Glutamatergic neuron (in vitro differentiated cells): ENCODE measurements around the gene SPIRE1. TPM values are rescaled to one million over a fixed set of nuclear protein-coding genes. Genes with fewer than 3 reads are reported as not detected.

Experiments
- DNase-seq: peaks from one replicate; pipeline ENCODE4 v3.0.0; 2022
- H3K27ac Mint-ChIP-seq: one replicate; pipeline ENCODE4 v1.8.0; 2020; ENCODE audit warnings: mild to moderate bottlenecking, mixed read lengths, inconsistent platforms; ENCODE audit not compliant: unreplicated experiment
- H3K27me3 Mint-ChIP-seq: one replicate; pipeline ENCODE4 v1.8.0; 2020; ENCODE audit warnings: mild to moderate bottlenecking, moderate library complexity, mixed read lengths, inconsistent platforms; ENCODE audit not compliant: unreplicated experiment
- H3K36me3 Mint-ChIP-seq: one replicate; pipeline ENCODE4 v1.8.0; 2020; ENCODE audit warnings: mild to moderate bottlenecking, mixed read lengths, inconsistent platforms; ENCODE audit not compliant: unreplicated experiment
- H3K4me1 Mint-ChIP-seq: one replicate; pipeline ENCODE4 v1.8.0; 2020; ENCODE audit warnings: mild to moderate bottlenecking, low read depth, mixed read lengths, inconsistent platforms; ENCODE audit not compliant: unreplicated experiment
- H3K4me3 Mint-ChIP-seq: one replicate; pipeline ENCODE4 v1.8.0; 2020; ENCODE audit warnings: mild to moderate bottlenecking, mixed read lengths, inconsistent platforms; ENCODE audit not compliant: unreplicated experiment
- H3K9me3 Mint-ChIP-seq: one replicate; pipeline ENCODE4 v1.8.0; 2020; ENCODE audit warnings: mild to moderate bottlenecking, moderate library complexity, mixed read lengths, inconsistent platforms; ENCODE audit not compliant: unreplicated experiment
- total RNA-seq: library from RNA; stranded (reverse); fragmentation: NEBNext Ultra II Directional; extraction: Animal tissue kit (Norgen Biotek cat#: 25700); gene quantifications from one replicate; pipeline ENCODE4 v1.2.1, GENCODE V29; 2021; ENCODE audit not compliant: unreplicated experiment
- TF ChIP-seq, protein P1 (sequence below): fragments of 200-600 bp; sonication (generic); IDR thresholded peaks from one replicate; pipeline ENCODE4 v1.5.0; 2021; ENCODE audit not compliant: partially characterized antibody, unreplicated experiment

The SPIRE1 gene
- total RNA-seq, 1 donor from 2014 or later, result 29.9 TPM

DNA sequence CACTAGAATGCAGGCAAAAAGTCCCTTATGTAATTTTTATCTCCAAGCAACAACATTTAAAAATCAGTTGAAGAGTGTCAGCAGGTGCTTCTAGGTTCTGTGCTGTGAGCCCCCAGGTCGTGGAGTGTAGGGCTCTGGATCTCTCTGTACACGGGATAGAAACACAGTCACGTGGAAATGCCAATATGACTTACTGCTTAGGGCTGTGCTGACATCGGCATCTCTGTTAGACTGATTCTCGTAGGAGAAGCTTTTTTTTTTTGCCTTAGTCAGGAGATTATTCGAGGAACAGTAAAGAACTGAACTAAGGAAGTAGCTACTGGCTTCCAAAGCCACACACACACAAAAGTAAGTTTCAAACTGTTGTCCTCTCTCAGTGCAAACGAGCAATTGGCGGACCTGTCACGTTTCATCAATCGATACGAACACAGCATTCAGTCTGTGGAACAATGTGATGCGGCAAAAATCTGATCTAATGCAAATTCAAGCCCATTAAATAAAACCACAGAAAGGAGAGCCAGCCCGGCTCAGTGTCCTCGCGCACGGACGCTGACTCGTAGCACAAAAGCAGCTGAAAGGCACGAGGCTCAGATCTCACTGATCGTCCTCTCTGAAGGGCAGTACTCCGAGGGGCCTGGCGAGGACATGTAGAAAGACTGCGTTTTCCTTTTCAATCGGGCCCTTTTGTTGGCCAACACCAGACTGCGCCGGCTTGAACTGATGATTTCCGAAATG is 208.7 kb downstream of the SPIRE1 start:
- no peak for DNase-seq
- no peak overlapping the region for H3K4me3 Mint-ChIP-seq
- peaks cover 18% of the 10 kb centered on the region for H3K36me3 Mint-ChIP-seq
- no peaks in the 10 kb centered on the region for H3K9me3 Mint-ChIP-seq
- H3K4me1 Mint-ChIP-seq, result peaks cover 4% of the 10 kb centered on the region
- H3K27me3 Mint-ChIP-seq, result peaks cover 2% of the 10 kb centered on the region
- H3K27ac Mint-ChIP-seq, result no peak overlapping the region
- TF ChIP-seq, protein P1, sequence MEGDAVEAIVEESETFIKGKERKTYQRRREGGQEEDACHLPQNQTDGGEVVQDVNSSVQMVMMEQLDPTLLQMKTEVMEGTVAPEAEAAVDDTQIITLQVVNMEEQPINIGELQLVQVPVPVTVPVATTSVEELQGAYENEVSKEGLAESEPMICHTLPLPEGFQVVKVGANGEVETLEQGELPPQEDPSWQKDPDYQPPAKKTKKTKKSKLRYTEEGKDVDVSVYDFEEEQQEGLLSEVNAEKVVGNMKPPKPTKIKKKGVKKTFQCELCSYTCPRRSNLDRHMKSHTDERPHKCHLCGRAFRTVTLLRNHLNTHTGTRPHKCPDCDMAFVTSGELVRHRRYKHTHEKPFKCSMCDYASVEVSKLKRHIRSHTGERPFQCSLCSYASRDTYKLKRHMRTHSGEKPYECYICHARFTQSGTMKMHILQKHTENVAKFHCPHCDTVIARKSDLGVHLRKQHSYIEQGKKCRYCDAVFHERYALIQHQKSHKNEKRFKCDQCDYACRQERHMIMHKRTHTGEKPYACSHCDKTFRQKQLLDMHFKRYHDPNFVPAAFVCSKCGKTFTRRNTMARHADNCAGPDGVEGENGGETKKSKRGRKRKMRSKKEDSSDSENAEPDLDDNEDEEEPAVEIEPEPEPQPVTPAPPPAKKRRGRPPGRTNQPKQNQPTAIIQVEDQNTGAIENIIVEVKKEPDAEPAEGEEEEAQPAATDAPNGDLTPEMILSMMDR, result no peak

DNA sequence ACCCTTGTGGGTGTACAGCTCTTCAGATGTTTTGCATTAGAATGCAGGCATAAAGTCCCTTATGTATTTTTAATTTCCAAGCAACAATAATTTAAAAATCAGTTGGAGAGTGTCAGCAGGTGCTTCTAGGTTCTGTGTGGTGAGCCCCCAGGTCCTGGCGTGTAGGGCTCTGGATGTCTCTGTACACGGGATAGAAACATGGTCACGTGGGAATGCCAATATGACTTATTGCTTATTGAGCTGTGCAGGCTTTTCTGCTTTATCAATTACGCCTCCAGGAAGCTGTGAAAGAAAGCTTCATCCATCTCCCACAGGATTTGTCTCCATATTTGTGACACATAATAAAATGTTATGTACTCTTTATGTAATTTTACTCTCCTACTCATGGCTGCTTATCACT is 212.4 kb downstream of the SPIRE1 start:
- Mint-ChIP-seq H3K4me1 (peaks cover 6% of the 10 kb centered on the region), H3K4me3 (no peak overlapping the region), H3K27ac (no peak overlapping the region), H3K27me3 (no peaks in the 10 kb centered on the region), H3K36me3 (peaks cover 29% of the 10 kb centered on the region), H3K9me3 (peaks cover 7% of the 10 kb centered on the region)
- no peak for DNase-seq
- TF ChIP-seq, protein P1, result no peak

DNA sequence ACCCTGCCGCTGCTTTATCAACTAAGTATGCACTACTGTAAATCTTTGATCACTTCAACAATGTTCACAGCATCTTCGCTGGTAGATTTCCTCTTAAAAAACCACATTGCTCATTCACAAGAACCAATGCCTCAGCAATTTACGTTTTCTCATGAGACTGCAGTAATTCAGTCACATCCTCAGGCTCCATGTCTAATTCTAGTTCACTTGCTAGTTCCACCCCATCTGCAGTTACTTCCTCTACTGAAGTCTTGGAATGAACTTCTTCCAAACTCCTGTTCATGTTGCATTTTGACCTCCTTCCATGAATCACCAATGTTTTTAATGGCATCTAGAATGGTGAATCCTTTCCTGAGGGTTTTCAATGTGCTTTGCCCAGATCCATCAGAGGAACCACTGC is 214.4 kb downstream of the SPIRE1 start:
- H3K9me3 Mint-ChIP-seq, result peaks cover 7% of the 10 kb centered on the region

DNA sequence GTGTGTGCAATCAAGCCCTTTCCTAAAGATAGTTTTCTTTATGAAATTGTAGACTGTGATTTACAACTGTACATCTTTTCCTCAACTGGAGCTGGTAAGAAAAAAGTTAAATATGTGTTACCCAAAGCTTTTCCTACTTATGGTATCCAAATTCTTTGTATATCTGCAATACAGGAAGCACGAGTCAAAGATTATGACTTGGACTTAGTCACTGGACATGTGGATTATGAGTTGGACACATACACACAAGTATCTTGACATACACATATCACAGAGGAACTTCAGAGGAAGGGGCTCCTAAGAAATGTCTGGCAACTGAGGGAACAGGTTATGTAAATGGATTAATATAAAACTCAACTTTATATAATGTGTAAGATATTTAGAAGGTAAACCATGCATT is 215.0 kb downstream of the SPIRE1 start:
- H3K27me3 Mint-ChIP-seq, result no peaks in the 10 kb centered on the region
- TF ChIP-seq, protein P1, result no peak
- no peak overlapping the region for H3K27ac Mint-ChIP-seq
- H3K4me3 Mint-ChIP-seq, result no peak overlapping the region
- peaks cover 7% of the 10 kb centered on the region for H3K9me3 Mint-ChIP-seq
- H3K4me1 Mint-ChIP-seq, result peaks cover 6% of the 10 kb centered on the region
- H3K36me3 Mint-ChIP-seq, result peaks cover 23% of the 10 kb centered on the region
- DNase-seq, result no peak

More for the DNA sequence above, 214.4 kb downstream of the SPIRE1 start:
- Mint-ChIP-seq H3K36me3 (peaks cover 23% of the 10 kb centered on the region), H3K27ac (no peak overlapping the region), H3K4me3 (no peak overlapping the region), H3K4me1 (peaks cover 6% of the 10 kb centered on the region), H3K27me3 (no peaks in the 10 kb centered on the region)
- DNase-seq, result no peak
- TF ChIP-seq, protein P1, result no peak

DNA sequence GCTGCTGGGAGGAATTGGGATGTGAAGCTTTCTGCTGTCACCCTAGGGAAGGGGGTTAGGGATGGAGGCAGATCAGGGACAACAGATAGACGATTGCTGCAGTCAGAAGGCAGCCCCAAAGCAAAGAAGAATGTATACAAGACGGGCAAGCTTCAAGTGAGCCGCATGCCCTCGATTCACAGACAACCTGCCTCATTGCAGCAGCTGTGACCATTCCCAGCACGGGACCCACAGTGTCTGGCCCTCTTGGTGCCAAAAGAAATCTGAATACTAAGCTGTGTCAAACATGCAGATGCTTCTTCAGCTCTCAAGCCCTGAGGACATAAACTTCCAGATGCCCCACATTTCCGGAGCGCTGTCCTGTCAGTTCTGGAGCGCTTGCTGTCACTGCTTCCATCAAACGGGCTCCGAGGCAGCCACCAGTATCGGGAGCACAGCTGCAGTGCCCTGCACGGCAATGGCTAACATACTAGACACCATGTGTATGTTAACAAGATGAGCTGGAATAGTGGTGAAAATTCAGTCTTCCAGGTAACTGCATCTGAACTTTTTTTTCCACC is 216.4 kb downstream of the SPIRE1 start:
- Mint-ChIP-seq H3K4me3 (no peak overlapping the region), H3K9me3 (peaks cover 7% of the 10 kb centered on the region), H3K27me3 (no peaks in the 10 kb centered on the region), H3K4me1 (peaks cover 6% of the 10 kb centered on the region), H3K36me3 (peaks cover 23% of the 10 kb centered on the region), H3K27ac (peak overlapping the region; percentile 48)
- DNase-seq, result no peak
- TF ChIP-seq, protein P1, result no peak
